HG02885 (cell line): ENCODE results near the gene SEL1L2.
A peak's percentile ranks its signal among the peaks of the same experiment; 100 is the strongest.

Experiments
- ATAC-seq: cut with Tn5 transposase; IDR thresholded peaks from one replicate; pipeline ENCODE4 v1.9.1; 2021; ENCODE audit warnings: mild to moderate bottlenecking; ENCODE audit not compliant: unreplicated experiment, poor library complexity

SEL1L2 gene

DNA sequence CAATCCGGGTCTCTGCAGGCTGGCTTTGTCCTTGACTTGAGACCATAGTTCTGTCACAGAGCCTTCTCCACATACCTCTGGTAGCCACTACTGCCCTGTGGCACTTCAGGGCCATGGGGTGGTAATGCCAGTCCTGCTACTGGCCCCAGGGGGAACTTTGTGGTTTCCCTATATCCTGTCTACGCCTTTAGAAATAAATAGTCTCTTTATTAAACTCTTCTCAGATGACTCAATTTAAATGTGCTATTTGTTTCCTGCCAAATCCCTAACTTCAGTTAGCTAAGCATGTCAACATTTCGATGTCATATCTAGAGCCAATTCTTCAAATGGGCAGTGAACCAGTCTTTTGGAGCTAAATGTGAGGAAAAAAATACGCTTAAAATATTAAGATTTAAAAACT is 60.1 kb downstream of the SEL1L2 start:
- ATAC-seq, result no peak

DNA sequence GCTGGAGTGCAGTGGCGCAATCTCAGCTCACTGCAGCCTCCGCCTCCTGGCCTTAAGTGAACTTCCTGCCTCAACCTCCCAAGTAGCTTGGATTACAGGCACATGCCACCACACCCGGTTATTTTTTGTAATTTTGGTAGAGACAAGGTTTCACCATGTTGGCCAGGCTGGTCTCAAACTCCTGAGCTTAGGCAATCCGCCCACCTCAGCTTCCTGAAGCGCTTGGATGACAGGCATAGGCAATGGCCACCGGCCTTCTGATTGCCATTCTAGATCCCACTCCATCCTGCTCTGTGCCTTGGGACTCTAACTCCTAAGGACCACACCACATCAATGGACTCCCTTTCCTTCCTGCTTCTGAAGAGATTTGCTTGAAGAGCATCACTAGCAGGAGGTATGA is 60.6 kb downstream of the SEL1L2 start:
- no peak for ATAC-seq

DNA sequence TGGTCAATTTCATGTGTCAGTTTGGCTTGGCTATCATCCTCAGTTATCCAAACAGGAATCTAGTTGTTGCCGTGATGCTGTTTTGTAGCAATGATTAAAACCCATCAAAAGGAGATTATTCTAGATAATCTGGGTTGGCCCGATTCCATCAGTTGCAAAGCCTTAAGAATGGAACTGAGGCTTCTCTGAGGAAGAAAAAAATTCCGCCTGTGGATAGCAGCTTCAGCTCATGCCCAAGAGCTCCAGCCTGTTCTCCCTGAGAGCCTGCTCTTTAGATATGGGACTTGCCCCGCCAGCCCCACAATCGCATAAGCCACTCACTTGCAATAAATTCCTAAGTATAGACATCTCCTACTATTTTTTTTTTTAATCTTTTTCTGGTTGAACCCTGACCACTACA is 61.5 kb downstream of the SEL1L2 start:
- ATAC-seq, result no peak

DNA sequence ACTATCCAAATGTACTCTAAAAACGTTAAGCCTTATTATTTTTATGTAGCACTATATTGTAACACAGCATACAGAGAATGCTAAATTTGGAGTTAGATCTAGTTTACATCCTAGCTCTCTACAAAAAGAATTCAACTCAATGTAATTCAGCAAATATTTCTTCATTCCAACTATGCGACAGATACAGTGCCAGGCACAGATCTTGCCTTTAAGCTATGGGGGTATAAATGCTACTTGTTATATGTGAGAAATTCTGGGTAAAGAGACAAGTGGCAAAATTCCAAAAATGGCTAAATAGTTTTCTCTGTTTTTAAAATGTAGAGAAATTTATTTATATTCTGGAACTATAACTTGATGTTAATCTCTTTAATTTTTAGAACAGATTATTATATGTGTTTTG is 63.2 kb downstream of the SEL1L2 start:
- ATAC-seq, result no peak

DNA sequence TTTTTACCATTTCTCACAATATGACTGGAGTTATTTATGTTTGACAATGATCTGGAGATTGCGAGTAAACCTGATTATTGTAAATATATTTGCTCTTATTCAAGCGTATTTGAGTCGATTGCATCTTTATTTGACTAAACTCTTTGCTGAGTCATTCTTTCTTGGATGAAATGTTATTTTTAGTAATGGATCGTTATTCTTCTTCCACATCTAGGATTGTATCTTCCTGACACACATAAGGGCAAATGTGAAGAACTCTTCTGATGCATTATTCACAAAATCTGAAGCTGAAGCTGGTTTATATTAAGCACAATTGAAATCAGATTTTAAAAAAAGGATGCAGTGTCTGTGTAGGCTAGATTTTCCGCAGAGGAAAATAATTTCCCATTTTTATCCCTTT is 68.2 kb downstream of the SEL1L2 start:
- no peak for ATAC-seq

DNA sequence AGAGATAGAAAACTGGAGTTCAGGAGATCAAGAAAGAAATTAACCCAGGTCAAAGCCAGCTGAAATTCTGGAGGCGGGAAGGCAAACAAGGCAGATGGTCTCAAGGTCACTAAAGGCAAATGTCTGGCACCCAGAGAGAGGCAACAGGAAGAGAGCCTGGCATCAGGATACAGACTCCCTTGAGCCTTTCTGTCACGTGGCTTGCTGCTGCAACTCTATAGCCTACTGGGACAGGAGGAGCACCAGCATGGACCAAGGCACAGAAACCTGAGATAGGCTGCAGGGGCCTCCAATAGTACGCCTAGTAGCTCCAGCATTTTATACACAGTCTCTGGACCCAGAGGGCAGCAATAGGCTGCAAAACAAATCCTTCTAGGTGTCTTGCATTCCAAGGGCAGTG is 75.1 kb downstream of the SEL1L2 start:
- ATAC-seq, result no peak

DNA sequence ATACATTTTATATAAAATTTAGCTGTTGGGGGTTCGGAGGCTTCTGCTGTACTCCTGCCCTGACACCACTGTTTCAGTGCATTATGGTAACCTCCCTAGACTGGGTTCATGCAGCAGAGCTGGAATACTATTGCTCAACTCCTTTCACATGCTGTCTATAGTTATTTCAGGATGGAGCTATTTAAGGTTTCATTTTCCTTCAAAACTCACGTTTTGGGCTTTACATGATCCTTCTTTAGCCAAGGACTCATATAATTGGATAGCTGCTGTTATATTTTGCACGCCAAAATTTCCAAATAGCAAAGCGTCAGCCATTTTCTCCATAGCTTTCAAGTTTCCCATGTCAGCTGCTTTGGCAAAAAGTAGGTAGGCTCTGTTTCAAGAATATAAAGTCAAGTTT is 76.8 kb downstream of the SEL1L2 start:
- ATAC-seq, result no peak

DNA sequence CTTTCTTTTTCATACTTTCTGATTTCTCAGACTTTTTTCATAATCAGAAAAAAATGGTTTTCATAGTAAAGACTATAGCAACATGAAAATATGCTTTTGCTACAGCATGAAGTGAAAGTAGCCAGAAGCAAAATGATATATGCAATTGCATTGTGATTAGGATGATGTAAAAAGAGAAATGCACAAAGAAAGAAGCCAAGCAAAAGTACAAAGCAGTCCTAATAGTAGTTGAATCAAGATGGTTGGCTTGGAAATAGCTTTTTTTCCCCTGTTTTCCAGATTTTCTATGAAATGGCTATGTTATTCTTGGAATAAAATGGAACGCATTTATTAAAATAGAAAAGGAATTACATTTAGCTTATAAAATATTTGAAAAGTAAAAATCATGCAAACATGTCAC is 77.3 kb downstream of the SEL1L2 start:
- no peak for ATAC-seq

DNA sequence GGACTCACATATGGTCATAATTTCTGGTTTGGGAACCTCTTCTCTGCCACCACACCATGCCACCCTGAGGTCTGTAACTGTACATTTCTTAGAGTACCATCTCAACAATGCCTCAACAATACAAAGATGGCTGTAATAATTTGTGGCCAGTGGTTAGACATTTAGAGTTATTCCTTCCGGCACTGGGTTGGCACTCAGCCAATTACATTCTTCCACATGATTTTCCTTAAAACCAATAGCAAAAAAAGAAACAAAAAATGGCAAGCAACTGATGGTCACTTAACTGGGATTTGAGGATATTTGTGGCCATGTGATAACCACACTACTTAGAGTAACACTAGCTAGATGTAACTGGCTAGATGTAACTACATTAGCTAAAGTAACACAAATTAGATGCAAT is 79.9 kb downstream of the SEL1L2 start:
- ATAC-seq, result no peak

DNA sequence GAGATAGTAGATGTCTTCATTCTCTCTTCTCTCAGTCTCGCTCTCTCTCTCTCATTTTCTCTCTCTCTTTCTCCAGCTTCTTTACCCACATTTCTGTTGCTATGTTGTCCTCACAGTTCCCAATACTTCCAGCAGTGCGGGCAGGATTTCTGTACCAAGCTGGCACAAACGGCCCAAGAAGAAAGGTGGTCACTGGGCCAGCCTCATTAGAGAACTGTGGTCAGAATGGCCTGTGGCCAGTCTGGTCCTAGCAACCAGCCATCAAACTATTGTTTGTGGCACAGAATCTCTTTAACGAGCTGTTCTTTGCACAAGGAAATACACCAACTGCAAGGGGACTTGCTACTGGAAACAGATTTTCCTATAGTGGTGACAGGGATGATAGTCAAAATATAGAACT is 81.3 kb downstream of the SEL1L2 start:
- no peak for ATAC-seq

DNA sequence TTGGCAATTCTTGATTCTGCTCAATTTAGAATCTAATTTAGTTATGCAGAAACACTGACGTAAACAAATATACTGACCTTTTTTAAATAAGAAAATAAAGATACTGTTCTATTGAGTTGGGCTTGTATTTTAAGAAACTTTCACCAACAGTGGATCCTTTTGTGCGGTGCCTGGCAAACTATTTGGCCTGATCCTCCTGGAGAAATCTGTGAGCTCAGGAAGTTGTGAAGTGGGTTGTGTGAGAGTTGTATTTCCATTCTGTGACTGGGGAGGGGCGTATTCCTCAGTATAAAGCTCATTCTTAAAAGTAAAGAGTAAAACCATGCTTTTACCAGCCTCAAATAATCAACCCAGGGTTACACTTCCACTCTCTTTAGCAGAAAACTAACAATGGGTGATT is 85.6 kb downstream of the SEL1L2 start:
- no peak for ATAC-seq

DNA sequence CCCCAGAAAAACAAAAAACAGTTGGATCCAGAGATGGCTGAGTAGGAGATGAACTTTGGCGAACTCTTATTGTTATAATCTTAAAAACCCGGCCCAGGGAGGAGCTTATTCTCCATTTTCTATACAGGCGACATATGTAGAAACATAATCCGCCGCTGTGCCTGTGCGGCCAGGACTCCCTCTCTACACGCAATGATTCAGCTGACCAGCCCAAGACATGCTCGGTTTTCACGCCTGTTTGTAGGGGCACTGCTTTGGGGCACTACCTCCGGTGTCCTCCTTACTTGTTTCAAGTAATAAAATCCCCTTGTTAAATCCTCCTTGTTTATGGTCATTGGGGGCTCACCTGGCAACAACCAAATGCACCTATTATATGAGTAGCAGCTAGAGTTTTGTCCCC is 89.9 kb downstream of the SEL1L2 start:
- no peak for ATAC-seq

DNA sequence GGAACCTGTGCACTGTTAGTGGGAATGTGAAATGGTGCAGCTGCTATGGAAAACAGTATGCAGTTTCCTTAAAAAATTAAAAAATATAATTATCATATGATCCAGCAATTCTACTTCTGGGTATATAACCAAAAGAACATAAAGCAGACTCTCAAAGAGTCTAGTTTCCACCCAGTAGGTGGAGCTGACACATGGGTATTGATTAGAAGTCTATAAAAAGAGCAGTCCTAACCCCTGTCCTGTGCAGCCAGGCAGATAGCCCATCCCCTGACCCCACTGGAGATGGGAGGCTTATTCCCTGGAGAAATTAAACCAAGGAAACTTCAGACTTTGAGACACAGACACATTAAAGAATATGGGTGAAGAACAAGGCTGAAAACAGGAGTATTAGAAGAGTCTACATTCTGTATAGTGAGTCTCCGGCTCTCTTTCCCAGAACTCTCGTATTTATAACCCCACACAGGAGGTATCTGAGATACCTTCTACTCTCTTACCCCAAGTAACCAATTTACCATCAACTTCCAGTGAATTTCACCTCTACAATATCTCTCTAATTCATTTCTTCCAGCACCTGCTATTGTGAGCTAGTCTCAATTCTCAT is 92.3 kb downstream of the SEL1L2 start:
- ATAC-seq, result peak; percentile 60

DNA sequence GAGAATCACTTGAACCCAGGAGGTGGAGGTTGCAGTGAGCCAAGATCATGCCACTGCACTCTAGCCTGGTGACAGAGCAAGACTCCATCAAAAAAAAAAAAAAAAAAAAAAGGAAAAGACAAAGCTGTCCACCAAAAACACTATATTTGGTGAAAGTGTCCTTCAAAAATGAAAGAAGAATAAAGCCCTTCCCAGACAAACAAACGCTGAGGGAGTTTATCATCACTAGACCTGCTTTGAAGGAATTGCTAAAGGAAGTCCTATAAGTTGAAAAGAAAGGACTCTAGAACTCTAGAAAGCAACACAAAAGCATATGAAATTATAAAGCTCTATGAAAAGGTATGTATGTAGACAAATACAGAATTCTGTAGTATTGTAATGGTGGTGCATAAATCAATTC is 98.8 kb downstream of the SEL1L2 start:
- no peak for ATAC-seq

DNA sequence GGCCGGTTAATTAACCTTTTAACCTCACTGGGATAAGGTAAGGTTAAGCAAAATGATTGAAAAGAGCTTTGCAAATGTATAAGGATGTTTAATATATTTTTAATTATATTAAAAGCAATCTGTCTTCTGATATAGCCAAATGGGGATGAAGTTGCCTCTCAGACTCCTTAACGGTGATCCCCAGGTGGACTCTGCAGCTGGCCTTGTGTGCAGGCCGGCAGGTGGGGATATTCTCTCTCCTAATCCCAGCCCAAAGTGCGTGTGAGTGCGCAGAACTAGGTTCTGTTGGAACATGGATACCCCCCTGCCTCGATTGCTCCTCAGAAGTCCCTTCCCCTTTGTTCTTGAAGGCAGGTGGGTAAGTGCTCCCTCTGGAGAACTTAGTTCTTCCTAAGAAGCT is 105.6 kb downstream of the SEL1L2 start:
- ATAC-seq, result no peak

DNA sequence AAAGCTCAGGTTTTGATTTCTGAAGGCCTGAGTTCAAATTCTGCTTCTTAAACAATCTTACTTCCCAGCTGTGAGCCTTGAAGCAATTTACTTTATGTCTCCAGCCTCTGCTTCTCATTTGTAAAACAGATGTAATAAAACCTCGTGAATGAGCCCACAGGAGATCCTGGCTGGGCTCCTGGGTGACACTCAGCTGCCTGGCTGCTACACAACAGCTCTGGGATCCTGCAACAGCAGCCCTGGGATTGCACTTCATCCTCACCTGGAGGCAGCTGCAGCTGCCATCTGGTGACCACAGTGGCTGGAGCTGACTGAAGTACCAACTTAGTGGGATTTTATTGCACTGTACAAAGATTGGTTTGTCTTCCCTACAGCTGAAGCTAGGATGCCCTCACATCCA is 107.0 kb downstream of the SEL1L2 start:
- ATAC-seq, result no peak

DNA sequence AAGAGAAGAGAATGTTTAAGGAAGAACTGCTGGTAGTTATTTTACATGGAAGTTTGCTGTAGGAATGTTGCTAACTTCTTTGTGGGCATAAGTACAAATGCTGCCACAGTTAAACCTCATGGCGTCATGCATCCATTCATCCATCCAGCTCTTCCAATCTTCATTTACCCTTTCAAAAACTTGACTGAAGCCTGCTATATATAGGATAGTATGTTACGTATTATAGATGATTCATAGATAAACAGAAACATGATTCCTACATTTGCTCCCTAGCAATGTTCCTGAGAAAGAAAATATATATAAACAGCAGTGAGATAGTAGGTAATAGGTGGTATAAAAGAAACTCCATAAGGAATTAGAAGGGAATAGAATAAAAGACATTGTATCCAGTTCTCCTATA is 111.8 kb downstream of the SEL1L2 start:
- no peak for ATAC-seq

DNA sequence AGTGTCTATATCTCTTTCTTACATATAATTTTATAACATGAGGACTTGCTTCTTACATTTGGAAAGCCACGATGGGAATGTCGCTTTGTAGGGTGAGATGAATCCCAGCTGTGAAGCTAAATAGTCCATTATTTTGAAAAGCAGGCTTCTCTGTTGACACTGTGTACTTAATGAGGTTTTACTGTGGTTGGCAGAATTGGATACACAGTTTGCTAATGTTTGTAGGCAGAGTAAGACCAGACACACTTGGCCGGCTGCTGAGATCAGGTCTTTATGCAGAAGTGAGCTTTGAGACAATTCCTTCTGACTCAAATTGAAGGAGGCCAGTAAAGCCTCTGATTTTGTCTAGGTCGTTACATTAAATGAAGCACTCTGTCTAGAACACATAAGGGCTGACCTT is 112.6 kb downstream of the SEL1L2 start:
- no peak for ATAC-seq

DNA sequence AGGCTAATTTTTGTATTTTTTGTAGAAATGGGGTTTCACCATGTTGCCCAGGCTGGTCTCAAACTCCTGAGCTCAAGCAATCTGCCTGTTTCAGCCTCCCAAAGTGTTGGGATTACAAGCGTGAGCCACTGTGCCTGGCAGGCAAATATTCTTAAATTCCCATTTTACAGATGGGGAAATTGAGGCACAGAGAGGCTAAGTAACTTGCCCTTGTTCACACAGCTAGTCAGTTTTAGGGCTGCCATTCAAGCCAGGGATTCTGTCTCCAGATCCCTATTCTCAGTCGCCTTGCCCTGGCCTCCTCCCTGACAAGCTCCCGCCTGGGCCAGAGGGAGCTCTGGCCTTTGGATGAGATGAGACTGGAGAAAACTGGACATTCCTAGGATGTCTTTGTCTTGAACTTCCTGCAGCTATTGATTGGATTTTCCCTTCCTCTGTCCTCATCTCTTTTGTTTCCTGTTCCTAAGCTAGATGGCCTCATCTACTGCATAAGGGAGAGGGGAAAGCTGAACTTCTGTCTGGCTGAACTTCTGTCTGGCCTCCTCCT is 115.1 kb downstream of the SEL1L2 start:
- no peak for ATAC-seq

DNA sequence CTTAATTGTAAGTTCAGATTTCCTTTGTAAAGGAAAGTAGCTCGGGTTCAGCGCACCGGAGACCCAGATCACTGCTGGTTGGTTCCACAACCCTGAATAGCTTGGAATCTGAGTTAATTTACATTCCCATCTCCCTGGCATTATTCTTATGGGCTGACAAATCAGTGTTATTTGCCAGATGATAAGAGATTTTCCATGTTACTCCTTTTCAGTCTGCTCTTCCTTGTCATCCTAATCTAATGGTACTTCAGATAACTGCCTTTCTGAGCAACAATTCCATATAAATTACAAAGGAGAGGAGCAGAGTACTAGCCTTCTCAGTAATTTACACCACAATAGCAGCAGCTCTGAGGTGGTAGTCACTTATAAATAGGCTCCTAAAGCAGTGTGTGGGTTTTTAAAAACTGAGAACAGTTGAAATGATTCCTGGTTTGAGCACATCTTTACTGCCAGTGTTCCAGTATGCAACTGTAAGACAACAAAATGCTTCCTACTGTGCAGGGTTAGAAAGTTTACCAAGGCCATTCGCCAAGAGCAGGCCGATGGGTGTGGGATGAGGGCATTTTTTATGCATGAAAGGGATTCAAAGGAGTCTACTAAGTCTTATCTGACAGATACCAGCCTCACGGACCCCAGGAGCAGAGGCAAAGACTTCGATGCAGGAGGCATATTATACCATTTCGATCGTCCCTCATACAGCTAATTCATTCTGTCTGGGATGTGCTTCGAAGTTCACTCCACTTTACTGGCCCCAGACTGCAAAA is 115.8 kb downstream of the SEL1L2 start:
- ATAC-seq, result no peak

DNA sequence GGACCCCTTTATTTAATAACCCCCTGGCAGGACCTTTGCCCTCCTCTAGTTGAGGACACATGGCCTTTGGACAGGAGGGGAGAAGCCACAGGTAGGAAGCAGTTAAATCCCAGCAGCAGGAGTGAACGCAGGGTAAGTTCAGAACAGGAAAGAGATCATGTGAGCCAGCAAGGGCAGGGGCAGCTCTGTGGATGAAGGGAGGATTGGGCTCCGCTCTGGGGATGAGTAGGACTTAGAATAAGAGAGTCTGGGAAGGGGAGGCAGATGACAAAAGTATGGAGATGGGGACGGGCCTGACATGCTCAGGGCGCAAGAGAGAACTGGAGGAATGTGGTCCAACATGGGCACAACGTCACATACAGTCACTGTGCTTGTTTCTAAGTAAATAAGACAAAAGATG is 116.6 kb downstream of the SEL1L2 start:
- no peak for ATAC-seq

DNA sequence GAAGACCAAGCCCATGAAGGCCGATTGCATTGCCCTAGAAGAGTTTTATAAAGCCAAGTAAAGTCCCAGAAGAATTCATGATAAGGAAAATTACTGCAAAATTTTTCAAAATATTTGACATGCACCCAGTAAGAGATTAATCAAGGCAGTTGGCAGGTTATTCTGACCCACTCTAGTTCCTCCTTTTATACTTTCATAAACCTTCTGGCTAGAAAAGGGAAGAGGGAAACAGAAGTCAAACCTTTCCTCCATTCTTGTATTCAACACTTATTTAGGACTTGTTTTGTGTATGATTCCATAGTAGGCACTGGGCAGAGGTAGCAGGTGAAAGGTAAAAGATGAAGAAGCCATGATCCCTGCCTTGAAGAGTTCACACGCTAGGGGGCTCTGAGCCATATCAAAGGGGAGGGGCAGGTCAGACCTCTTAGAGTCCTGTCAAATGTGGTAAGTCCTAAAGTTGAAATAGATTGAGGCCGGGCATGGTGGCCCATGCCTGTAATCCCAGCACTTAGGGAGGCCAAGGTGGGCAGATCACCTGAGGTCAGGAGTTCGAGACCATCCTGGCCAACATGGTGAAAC is 120.2 kb downstream of the SEL1L2 start:
- ATAC-seq, result no peak
